ENCODE data around the gene C17orf67.
"Not testable (repeated sequence)": the region's sequence is repeated elsewhere in the genome, so short reads cannot be mapped to it uniquely, and the experiment has no call there.

C17orf67 gene

DNA sequence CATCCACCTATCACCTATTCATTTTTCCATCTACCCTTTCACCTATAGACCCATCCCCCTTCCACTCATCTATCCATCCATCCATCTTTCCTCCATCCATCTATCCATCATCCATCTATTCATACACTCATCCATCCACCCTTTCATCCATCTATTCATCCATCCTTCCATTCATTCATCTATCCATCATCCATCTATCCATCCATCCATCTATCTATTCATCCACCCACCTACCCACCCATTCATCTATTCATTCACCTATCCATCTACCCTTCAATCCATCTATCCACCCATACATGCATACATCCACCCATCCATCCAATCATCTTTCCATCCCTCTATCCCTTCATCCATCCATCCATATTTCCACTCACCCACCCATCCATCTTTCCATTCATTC lies 63.3 kb downstream of the C17orf67 start:
- no peak for DNase-seq

DNA sequence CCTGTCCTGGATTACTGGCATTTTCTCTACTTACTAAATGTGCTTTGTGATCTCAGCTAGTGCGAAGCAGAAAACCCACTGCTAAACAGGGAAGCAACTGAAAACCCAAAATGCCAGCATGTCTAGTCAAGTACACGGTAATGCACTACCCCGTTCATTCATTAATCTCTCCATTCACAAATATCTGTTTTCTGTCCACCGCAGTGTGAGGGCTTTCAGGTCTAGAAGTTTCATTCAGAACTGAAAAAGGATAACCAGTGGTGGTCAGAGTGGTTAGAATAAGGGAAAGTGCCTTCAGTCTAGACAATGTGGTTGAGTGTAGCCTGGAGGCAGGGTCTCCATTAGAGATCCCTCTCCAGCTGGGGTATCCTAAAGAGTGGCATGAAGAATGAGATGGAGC lies 68.3 kb downstream of the C17orf67 start:
- DNase-seq = no peak

DNA sequence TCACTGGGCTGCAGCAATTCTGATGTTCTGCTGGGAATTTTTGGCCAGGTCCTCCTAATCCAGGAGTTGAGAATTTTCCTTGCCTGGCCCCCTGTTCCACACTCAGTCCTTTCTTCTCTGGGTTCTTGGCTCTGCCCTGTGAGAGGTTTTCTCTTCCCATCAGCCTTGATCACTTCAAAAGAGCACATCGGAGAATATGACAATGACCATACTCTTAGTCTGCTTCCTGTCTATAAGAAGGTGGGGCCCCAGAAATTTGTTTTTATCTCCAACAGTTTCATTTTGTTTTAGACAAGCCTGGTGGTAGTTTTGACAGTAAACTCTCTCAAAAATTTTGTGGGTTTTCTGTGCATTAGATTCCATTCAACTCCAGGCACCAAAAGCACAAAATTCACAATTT lies 70.7 kb downstream of the C17orf67 start:
- DNase-seq = no peak

DNA sequence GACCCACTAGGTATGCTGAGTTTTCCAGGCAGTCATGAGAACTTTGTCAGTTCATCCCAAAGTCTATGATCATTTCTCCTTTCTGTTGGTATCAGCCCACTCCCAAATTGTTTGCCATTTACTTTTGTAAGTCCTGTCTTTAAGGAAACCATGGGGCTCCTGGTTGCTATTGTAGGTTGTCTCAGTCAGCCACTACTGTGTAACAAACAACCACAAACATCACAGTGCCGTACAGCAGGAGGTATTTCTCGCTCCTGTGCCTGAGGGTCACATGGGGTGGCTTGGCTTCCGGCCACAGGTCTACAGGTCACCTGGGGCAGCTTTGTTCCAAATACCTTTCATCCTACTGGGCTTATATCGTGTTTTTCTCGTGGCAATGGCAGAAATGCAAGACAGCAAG lies 71.6 kb downstream of the C17orf67 start:
- no peak for DNase-seq

DNA sequence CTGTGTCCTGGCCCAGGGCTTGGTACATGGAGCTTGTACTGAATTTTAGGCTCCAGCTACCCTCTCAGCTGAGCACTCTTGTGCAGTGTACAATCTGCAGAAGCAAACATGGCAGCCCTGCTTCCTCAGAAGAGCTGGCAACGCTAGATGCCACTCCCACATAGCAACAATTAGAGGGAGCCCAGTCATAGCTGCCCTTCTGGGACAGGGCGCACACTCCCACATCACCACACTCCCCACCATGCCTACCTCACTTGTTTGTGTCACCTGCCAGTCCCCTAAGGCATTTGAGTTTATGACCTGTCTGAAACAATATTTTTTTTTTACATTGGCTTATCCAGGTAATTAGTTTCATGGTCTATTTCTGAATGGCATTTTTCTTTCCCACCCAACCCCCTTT lies 72.3 kb downstream of the C17orf67 start:
- DNase-seq = no peak

DNA sequence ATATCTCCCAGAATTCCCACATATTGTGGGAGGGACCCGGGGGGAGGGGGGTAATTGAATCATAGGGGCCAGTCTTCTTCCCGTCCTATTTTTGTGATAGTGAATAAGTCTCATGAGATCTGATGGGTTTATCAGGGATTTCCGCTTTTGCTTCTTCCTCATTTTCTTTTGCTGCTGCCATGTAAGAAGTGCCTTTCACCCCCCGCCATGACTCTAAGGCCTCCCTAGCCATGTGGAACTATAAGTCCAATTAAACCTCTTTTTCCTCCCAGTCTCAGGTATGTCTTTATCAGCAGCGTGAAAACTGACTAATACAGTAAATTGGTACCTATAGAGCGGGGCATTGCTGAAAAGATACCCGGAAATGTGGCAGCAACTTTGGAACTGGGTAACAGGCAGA lies 76.1 kb downstream of the C17orf67 start:
- DNase-seq = not testable (repeated sequence)

DNA sequence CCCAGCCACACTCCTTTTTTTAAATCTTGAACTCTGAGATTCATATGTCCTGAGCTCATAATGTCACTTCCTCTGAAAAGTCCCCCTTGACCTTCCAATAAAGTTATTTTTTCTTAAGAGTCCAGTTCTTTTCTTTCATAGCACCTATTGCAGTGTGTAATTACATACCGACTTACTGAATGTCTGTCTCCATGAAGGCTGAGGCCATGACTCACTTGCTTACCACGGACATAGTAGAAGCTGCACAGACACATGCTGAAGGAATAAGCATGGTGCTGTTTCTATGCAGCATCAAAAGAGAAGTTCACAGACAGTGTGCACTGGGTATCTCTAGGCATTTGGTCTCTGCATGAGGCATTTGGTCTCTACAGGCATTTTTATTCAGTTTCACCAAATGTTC lies 77.2 kb downstream of the C17orf67 start:
- peak; percentile 26 for DNase-seq

DNA sequence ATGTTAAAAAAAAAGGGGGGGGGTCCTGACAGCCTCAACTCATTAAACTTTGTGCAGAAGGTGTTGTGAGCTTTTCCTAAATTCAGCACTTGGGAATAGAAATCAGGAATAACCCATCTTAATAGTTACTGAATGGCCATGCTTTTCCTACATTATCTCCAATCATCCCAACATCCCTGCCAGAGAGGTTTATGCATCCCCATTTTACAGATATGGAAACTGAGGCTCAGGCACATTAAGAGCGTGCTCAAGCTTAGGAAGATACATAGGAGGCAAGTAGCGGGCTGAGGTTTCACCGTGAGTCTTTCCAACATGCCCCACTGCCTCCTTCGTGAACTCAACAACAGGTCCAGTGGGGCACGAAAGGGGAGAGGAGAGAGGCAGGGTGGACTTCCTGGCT lies 78.4 kb downstream of the C17orf67 start:
- no peak for DNase-seq

DNA sequence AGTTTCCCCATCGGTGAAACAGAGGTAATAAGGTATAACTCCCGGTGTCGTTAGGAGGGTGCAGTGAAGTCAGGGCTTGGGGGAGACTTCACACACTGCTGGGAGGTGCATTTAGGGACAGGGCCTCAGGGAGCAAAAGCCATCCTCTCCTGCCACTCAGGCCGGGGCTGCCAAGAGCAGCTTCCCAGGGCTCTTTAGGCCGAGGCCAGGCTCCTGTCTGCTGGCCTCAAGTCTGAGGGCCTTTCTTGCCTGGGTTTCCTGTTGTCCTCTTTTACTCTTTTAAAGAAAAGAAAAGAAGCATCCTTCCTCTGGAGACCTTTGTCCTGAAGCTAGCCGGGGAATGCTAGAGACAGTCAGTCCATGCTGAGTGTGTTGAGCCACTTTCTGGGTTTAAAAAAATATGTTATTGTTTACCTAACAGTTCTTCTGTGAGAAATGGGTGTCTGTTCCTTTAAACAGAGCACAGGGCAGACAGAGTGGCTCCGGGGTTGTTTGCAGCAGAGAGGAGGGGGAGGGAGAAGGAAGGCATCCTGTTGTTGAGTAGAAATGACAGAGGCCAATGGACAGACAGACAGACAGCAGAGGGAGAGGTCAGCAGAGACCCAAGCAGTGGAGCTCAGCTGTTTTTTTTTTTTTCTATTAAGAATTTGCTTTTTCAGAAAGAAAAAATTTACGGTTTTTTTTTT lies 79.1 kb downstream of the C17orf67 start:
- DNase-seq = peak; percentile 45

DNA sequence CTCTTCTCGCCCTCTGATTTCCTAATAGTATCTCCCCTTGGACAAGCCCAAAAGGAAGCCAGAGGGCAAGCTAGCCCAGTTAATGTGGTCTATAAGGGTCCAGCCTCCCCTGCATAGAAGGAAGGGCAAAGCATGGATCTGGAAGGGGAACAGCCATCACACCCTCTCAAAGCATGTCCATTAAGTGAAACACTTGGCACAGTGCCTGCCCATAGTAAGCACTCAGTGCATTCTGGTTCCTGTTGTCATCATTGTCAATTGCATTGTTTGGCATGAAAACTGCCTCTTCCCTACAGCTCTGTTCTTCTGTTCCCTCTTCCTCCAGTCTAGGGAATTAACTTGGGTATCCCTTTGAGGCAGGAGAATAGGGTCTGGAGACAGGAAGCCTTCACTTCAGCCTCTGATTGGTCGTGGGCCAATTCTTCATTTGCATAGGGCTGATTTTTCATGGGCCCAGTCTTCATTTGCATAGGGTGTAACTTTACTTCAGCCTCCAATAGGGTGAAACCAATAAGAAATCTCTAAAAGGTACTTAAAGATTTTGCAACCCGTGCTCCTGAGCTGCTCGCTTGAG lies 81.4 kb downstream of the C17orf67 start:
- no peak for DNase-seq

DNA sequence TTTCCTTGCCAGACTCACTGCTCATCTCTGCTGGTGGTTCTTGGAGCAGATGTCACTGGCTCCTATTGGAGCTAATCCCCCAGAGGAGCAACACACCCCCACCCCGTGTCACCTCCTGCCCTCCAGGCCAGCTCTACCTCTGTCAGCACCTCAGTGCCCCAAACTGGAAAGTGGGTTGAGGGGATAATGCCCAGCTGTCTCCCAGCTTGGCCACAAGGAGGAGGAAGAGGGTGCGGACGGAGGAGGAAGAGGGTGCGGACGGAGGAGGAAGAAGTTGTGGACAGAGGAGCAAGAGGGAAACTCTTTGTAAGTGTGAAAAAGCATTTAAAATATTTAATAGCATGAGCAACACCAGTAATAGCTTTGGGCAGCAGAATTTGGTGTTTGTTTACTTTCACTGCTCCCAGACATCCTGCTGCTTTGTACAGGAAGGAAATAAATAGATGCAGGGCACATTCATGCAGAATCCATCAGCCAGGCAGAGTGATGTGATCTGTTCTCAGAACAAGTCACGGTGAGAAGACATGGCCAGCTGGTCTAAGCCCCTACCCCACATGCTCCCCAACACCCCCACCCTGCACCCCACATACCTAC lies 82.5 kb downstream of the C17orf67 start:
- no peak for DNase-seq

DNA sequence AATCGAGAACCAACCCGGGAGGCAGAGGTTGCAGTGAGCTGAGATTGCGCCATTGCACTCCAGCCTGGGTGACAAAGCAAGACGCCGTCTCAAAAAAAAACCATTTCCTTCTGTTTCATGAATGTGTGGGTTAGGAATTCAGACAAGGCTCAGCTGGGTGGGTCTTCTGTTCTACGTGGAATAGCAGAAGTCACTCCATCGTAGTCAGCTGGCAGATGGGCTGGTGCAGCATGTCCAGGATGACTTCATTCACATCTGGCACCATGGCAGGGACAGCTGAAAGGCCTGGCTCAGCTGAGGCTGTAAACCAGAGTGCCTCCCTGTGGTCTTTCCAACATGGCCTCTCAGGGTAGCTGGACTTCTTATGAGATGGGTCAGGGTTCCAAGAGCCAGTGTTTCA lies 89.0 kb downstream of the C17orf67 start:
- no peak for DNase-seq

DNA sequence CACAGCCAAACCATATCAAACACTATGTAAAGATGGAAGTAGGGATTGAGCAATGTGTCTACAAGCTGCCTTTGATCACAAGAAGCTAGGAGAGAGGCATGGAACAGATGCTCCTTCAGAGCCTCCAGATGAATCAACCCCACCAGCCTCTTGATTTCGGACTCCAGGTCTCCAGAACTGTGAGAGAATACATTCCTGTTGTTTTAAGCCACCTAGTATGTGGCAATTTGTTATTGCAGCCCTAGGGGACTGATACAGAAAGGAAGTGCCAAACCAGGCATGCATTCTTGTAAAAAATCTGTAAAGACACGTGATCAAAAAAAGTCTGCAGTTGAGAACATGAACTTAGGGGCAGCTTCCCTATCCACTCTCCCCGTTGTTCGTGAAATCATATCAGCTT lies 91.1 kb downstream of the C17orf67 start:
- no peak for DNase-seq
